IMR-90 (cell line): Measurements from ENCODE around the gene WARS2. TPM values are rescaled to one million over a fixed set of nuclear protein-coding genes. Genes with fewer than 3 reads are reported as not detected.

Experiments used
- ATAC-seq: fragments of 200-7000 bp; cut with Tn5 transposase; 2 replicates; pipeline ENCODE4 v1.9.1; 2020; ENCODE audit warnings: low read depth, mild to moderate bottlenecking, moderate library complexity
- BruUV-seq: library from RNA; stranded (reverse); fragments of 400-500 nt; replicated peaks from 2 replicates; lab custom pipeline; 2021; lab: Mats Ljungman, UMichigan
- CTCF ChIA-PET: fragments of 300-600 bp; formaldehyde crosslinking; extraction: SDS; loops from one replicate; lab custom pipeline; 2021; ENCODE audit warnings: antibody characterized with exemption; lab: Yijun Ruan, JAX
- POLR2A ChIA-PET: fragments of 300-600 bp; sonication (Branson Sonifier 250); formaldehyde crosslinking; loops from one replicate; lab custom pipeline; 2022; ENCODE audit warnings: antibody characterized with exemption; ENCODE audit not compliant: unreplicated experiment; lab: Charles Lee
- DNase-seq: peaks from one replicate; pipeline ENCODE4 v3.0.0; 2013
- H2AFZ ChIP-seq: replicated peaks from 2 replicates; pipeline ENCODE3; 2013; ENCODE audit warnings: low read length, mild to moderate bottlenecking; ENCODE audit not compliant: poor library complexity
- H2AK5ac ChIP-seq: 2 replicates; pipeline ENCODE4 v1.6.1; 2013; ENCODE audit warnings: low read depth, low read length, inconsistent platforms
- H2AK9ac ChIP-seq: replicated peaks from 2 replicates; pipeline ENCODE3; 2013; ENCODE audit warnings: mild to moderate bottlenecking, low read depth, low read length, moderate library complexity; ENCODE audit not compliant: poor library complexity
- H2BK120ac ChIP-seq: 2 replicates; pipeline ENCODE4 v1.6.1; 2013; ENCODE audit warnings: low read depth, low read length, inconsistent platforms
- H2BK15ac ChIP-seq: 3 replicates; pipeline ENCODE4 v1.6.1; 2013; ENCODE audit warnings: low read depth, low read length, inconsistent platforms
- H2BK20ac ChIP-seq: 2 replicates; pipeline ENCODE4 v1.6.1; 2013; ENCODE audit warnings: low read depth, mild to moderate bottlenecking, inconsistent platforms, low read length, moderate library complexity
- H2BK5ac ChIP-seq: 2 replicates; pipeline ENCODE4 v1.6.1; 2013; ENCODE audit warnings: mild to moderate bottlenecking, low read depth, low read length, inconsistent platforms; ENCODE audit not compliant: poor library complexity, severe bottlenecking
- H3K14ac ChIP-seq: replicated peaks from 2 replicates; pipeline ENCODE4 v1.6.1; 2013; ENCODE audit warnings: low read depth, low read length, inconsistent platforms
- H3K18ac ChIP-seq: 2 replicates; pipeline ENCODE4 v1.6.1; 2013; ENCODE audit warnings: low read depth, low read length, control low read depth
- H3K23ac ChIP-seq: 2 replicates; pipeline ENCODE4 v1.6.1; 2013; ENCODE audit warnings: low read depth, low read length, inconsistent platforms
- H3K27ac ChIP-seq: 2 replicates; pipeline ENCODE4 v1.5.1; 2013; ENCODE audit warnings: mild to moderate bottlenecking, control low read depth, low read length; ENCODE audit not compliant: insufficient read depth
- H3K27me3 ChIP-seq: 2 replicates; pipeline ENCODE4 v1.6.1; 2013; ENCODE audit warnings: low read length; ENCODE audit not compliant: control insufficient read depth, insufficient read depth
- H3K36me3 ChIP-seq: 2 replicates; pipeline ENCODE4 v1.6.1; 2013; ENCODE audit warnings: low read length, mixed read lengths; ENCODE audit not compliant: control insufficient read depth, insufficient read depth
- H3K4ac ChIP-seq: 2 replicates; pipeline ENCODE4 v1.6.1; 2013; ENCODE audit warnings: low read depth, low read length, inconsistent platforms
- H3K4me1 ChIP-seq: 2 replicates; pipeline ENCODE4 v1.6.1; 2013; ENCODE audit warnings: low read length, mixed read lengths; ENCODE audit not compliant: control insufficient read depth, insufficient read depth
- H3K4me2 ChIP-seq: 2 replicates; pipeline ENCODE4 v1.6.1; 2013; ENCODE audit warnings: low read depth, mild to moderate bottlenecking, control low read depth, low read length, moderate library complexity
- H3K4me3 ChIP-seq: 2 replicates; pipeline ENCODE4 v1.5.1; 2013; ENCODE audit warnings: low read depth, mild to moderate bottlenecking, control low read depth, low read length, moderate library complexity; ENCODE audit not compliant: insufficient read depth
- H3K56ac ChIP-seq: 2 replicates; pipeline ENCODE4 v1.6.1; 2013; ENCODE audit warnings: low read length, inconsistent platforms; ENCODE audit not compliant: insufficient read depth; ENCODE audit errors: extremely low read depth
- H3K79me1 ChIP-seq, 2 experiments: 2 replicates each; pipeline ENCODE4 v1.6.1; 2013; ENCODE audit warnings: low read length in 2 of 2, inconsistent platforms in 1 of 2, low read depth in 1 of 2
- H3K9ac ChIP-seq: 2 replicates; pipeline ENCODE4 v1.6.1; 2013; ENCODE audit warnings: low read depth, low read length, control low read depth
- H3K9me1 ChIP-seq: 2 replicates; pipeline ENCODE4 v1.6.1; 2013; ENCODE audit warnings: low read length, inconsistent platforms; ENCODE audit not compliant: insufficient read depth
- H3K9me3 ChIP-seq: 2 replicates; pipeline ENCODE4 v1.6.1; 2013; ENCODE audit warnings: low read length; ENCODE audit not compliant: control insufficient read depth, insufficient read depth
- H4K20me1 ChIP-seq: 2 replicates; pipeline ENCODE4 v1.6.1; 2013; ENCODE audit warnings: low read length, inconsistent platforms; ENCODE audit not compliant: insufficient read depth
- H4K5ac ChIP-seq: 2 replicates; pipeline ENCODE4 v1.6.1; 2013; ENCODE audit warnings: mild to moderate bottlenecking, low read depth, low read length, control low read depth
- H4K8ac ChIP-seq, 2 experiments: 2 replicates each; pipeline ENCODE4 v1.6.1; 2013; ENCODE audit warnings: low read depth in 2 of 2, low read length in 2 of 2, control low read depth in 1 of 2, inconsistent platforms in 1 of 2
- H4K91ac ChIP-seq: 2 replicates; pipeline ENCODE4 v1.6.1; 2013; ENCODE audit warnings: low read depth, low read length, inconsistent platforms; ENCODE audit not compliant: insufficient read depth
- BHLHE40 ChIP-seq: fragments of 150-350 bp; IDR thresholded peaks from 2 replicates; pipeline ENCODE4 v1.6.1; 2016; ENCODE audit warnings: mild to moderate bottlenecking, low read depth, low read length
- CHD1 ChIP-seq: IDR thresholded peaks from 2 replicates; pipeline ENCODE4 v1.6.1; 2012; ENCODE audit warnings: low read depth, low read length, improper control_type of control experiment
- FOS ChIP-seq: fragments of 150-350 bp; IDR thresholded peaks from 2 replicates; pipeline ENCODE4 v1.6.1; 2016; ENCODE audit warnings: low read depth, low read length
- MAFK ChIP-seq: IDR thresholded peaks from 2 replicates; pipeline ENCODE4 v1.6.1; 2012; ENCODE audit warnings: low read depth, low read length, improper control_type of control experiment
- MAZ ChIP-seq: IDR thresholded peaks from 2 replicates; pipeline ENCODE4 v1.6.1; 2012; ENCODE audit warnings: low read depth, mild to moderate bottlenecking, low read length, improper control_type of control experiment, moderate library complexity, borderline replicate concordance
- NFE2L2 ChIP-seq: fragments of 150-350 bp; IDR thresholded peaks from 2 replicates; pipeline ENCODE4 v1.6.1; 2016; ENCODE audit warnings: low read depth, mild to moderate bottlenecking, low read length
- POLR2A ChIP-seq: IDR thresholded peaks from 2 replicates; pipeline ENCODE4 v1.6.1; 2012; ENCODE audit warnings: mild to moderate bottlenecking, low read depth, low read length
- RFX5 ChIP-seq: IDR thresholded peaks from 2 replicates; pipeline ENCODE4 v1.8.0; 2012; ENCODE audit warnings: low read depth, mild to moderate bottlenecking, low read length, moderate library complexity
- USF2 ChIP-seq: fragments of 150-350 bp; IDR thresholded peaks from 2 replicates; pipeline ENCODE4 v1.6.1; 2017; ENCODE audit warnings: mild to moderate bottlenecking, antibody characterized with exemption, low read length, low read depth
- WGBS, 2 experiments: methylation state at CpG; one replicate each; pipeline versions ENCODE4 v1.1.5 to v1.1.7; 2013; ENCODE audit warnings: missing lambda C conversion rate in 2 of 2; ENCODE audit not compliant: insufficient read length in 1 of 2; ENCODE audit errors: extremely low coverage in 2 of 2; 5-methylcytosine and 5-hydroxymethylcytosine counted together
- dilution Hi-C: fragments of 300-500 bp; cut with HindIII; formaldehyde crosslinking; loops from one replicate; pipeline ENCODE4 v1.14.3; 2018; ENCODE audit warnings: low sequenced_read_pairs; ENCODE audit not compliant: unreplicated experiment
- in situ Hi-C: fragments of 300-500 bp; cut with MboI; formaldehyde crosslinking; loops from 3 replicates; pipeline ENCODE4 v1.14.3; 2019; ENCODE audit warnings: low sequenced_read_pairs, inconsistent platforms, mixed read lengths
- intact Hi-C: fragments of 100-400 bp; cut with micrococcal nuclease; formaldehyde crosslinking; loops from 2 replicates; pipeline ENCODE4 v1.10.0; 2022
- polyA plus RNA-seq, 3 experiments: library from polyadenylated mRNA; depleted of rRNA; stranded (reverse); fragments of >200 nt; gene quantifications; 2 replicates each; pipeline ENCODE4 v1.2.3, GENCODE V29; 2012; ENCODE audit warnings: low replicate concordance in 1 of 3
- total RNA-seq: library from RNA; depleted of rRNA; stranded (reverse); fragments of >200 nt; gene quantifications from 2 replicates; pipeline ENCODE4 v1.2.3, GENCODE V29; 2012

Gene WARS2
- total and polyA plus RNA-seq, 2 of the 4 experiments (the other 2 are of a cell fraction), result 5.7 to 20.3 TPM

DNA sequence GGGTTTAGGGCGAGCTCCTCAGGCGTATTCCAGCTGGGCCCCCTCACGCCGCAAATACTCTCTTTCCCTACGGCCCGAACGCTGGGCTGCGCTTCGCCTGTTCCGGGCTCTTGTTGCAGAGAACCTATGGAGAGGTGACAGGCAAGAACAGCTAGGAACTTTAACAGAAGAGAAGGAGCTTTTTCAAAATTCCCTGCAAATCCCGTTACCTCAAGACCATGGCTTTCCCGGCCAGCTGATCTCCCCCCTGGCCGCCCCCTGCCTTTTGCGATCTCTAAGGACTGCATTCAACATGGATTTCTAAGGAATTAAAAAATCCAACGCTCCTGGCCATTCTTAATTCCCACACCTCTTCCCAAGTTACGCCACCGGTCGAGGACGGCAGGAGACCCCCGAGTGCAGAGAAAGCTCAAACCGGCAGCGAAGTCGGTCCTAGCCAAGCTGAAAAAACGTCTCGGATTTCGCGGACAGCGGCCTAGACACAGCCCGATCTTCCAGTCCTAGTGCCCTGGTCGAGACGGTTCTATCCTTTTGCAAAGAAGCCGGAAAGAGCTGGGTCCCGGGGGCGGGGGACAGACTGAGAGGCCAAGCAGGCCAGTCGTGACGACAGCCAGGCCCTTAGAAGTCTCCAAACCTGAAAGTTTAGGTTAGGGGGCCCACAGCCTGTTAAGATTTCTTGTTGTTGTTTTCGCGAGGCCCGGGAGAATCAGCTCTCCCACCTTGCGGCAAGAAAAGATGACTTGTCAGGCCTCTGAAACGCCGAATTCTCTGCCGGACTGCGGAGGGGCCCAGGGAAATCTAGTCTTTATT is 151.2 kb downstream of the WARS2 start:
- Histone ChIP-seq H4K20me1 (no peaks in the 10 kb centered on the region), H3K9me1 (no peaks in the 10 kb centered on the region), H2BK120ac (no peak overlapping the region), H3K18ac (no peak overlapping the region), H3K4ac (no peak overlapping the region), H2AK5ac (no peak overlapping the region), H3K9me3 (peaks cover 29% of the 10 kb centered on the region), H2BK20ac (no peak overlapping the region), H3K56ac (no peak overlapping the region), H3K27me3 (peaks cover 100% of the 10 kb centered on the region), H3K9ac (no peak overlapping the region), H2AFZ (no peak overlapping the region), H3K4me2 (no peak overlapping the region), H3K4me3 (no peak overlapping the region), H3K23ac (no peak overlapping the region), H2AK9ac (no peak overlapping the region), H4K8ac (no peak overlapping the region), H2BK15ac (no peak overlapping the region), H4K5ac (no peak overlapping the region), H3K14ac (no peak overlapping the region), H3K27ac (no peak overlapping the region), H3K4me1 (no peaks in the 10 kb centered on the region), H3K36me3 (no peaks in the 10 kb centered on the region), H4K91ac (no peak overlapping the region), H2BK5ac (no peak overlapping the region), H3K79me1 (no peaks in the 10 kb centered on the region)
- in situ Hi-C loops, result loop anchor here (10.0 kb wide), 1 partner anchor 834 kb away; no protein-coding TSS in a partner anchor
- WGBS, 2 experiments, result 19% methylated on average over 14 of the region's 44 CpGs; no CpG with 5 or more reads in 1 of the 2 experiments
- dilution Hi-C loops, result no loop called here
- intact Hi-C loops, result no loop called here
- ATAC-seq (no peak), DNase-seq (no peak)
- ChIA-PET CTCF (no interaction called here), POLR2A (no interaction called here)
- BruUV-seq, result no TSS peak
- TF ChIP-seq USF2 (no peak), CHD1 (no peak), FOS (no peak), RFX5 (no peak), MAFK (no peak), BHLHE40 (no peak), POLR2A (no peak), NFE2L2 (no peak), MAZ (no peak)
